ENCODE measurements around the gene IGF1R. TPM values are rescaled to one million over a fixed set of nuclear protein-coding genes. Genes with fewer than 3 reads are reported as not detected.

The IGF1R gene
- total RNA-seq, 3 donors from 2014 or later, result 34.7 to 65.2 (median 47.7) TPM

DNA sequence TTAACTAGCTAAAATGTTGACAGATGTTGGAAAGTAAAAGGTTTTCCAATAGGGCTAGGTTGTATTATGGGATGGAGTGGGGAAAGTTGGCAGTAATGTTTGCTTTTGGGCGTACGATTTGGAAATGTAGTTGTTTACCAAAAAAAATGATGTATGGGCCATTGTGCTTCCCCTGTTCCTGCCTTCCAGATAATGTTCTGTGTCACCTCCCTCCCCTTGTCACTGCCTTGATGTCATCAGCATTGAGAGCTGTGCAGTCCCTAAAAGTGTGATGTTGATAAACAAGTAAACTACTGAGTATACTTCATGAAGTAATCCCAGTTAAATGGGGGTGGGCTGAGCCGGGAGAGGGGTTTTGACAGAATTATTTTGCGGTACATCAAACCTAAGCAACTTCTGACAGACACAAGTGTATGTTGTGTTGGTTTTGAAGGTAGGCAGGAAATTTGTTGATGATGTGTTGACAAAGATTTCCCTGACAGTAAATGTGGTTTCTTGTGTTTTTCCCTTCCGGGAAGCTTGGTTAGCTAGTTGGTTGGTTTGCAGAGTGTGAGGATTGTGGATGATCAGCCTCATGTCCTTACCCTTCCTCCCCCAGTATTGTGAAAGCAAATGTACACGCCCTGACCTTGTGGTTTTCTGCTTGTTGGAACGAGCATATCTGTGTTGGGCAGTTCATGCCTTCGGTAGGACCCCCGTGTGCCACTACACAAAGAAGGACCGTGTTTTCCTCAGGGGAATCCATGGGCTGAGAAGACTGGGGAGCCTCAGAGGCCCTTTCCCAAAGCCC, 271.9 kb downstream of the IGF1R start:
- intact Hi-C loops (cut with DNase I, micrococcal nuclease), result no loop called here
- Histone ChIP-seq H3K9me3 (no peaks in the 10 kb centered on the region), H3K4me1 (ENCODE audit: low read depth) (peaks cover 6% of the 10 kb centered on the region), H3K36me3 (ENCODE audit: low read depth) (no peaks in the 10 kb centered on the region), H3K4me3 (no peak overlapping the region)
- DNase-seq (no peak), ATAC-seq (no peak)
- TF ChIP-seq CTCF (IDR thresholded peaks at IDR 0.05), result no peak

- TF ChIP-seq CTCF (IDR thresholded peaks at IDR 0.05), result no peak
- H3K9me3 ChIP-seq, result no peaks in the 10 kb centered on the region
- no peaks in the 10 kb centered on the region for H3K4me1 ChIP-seq (ENCODE audit: low read depth)
- H3K4me3 ChIP-seq, result no peak overlapping the region
- ATAC-seq (no peak), DNase-seq (no peak)
- no peaks in the 10 kb centered on the region for H3K36me3 ChIP-seq (ENCODE audit: low read depth)
- intact Hi-C loops (cut with DNase I, micrococcal nuclease), result no loop called here
Observed at GRCh38 chr15:98923171-98923570, 274.8 kb downstream of the IGF1R start.

DNA sequence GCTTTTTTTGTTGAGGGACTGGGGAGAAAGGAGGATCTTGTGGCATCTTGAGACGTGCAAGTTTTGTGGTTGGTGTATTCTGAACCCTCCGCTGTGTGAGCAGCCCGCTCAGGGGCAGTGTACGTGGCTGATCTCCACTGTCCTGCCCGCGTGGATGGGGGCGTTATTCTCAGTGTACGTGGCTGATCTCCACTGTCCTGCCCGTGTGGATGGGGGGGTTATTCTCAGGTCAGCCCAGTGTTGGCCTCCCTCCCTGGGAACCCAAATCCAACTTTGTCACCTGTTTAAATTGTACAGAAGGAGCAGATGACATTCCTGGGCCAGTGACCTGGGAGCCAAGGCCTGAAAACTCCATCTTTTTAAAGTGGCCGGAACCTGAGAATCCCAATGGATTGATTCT, 275.2 kb downstream of the IGF1R start:
- H3K36me3 ChIP-seq (ENCODE audit: low read depth), result no peaks in the 10 kb centered on the region
- no peaks in the 10 kb centered on the region for H3K9me3 ChIP-seq
- no peak for DNase-seq
- H3K4me3 ChIP-seq, result no peak overlapping the region
- no peak for ATAC-seq
- no peak for TF ChIP-seq CTCF (IDR thresholded peaks at IDR 0.05)
- intact Hi-C loops (cut with DNase I, micrococcal nuclease), result no loop called here
- no peaks in the 10 kb centered on the region for H3K4me1 ChIP-seq (ENCODE audit: low read depth)

DNA sequence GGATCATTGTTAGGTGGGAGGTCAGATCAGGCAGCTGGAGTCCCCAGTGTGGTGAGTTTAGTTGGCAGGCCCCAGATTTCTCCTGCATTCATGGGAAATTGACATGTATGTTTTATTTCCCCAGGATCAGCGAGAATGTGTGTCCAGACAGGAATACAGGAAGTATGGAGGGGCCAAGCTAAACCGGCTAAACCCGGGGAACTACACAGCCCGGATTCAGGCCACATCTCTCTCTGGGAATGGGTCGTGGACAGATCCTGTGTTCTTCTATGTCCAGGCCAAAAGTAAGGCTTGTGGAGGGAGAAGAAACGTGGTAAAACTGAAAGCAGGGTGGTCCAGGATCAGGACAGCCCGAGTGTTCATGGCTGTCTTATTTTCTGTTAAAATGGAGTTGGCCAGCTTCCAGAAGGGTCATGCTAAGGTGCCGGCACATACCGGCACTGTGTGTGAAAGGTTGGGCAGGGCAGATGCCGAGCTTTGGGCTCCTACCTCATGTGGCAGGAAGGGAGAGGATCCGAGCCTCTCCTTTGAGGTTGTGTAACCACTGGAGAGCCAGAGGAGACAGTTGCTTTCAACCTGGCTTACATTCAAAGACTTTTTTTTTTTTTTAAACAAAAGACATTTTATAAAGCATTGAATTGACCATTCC, 276.2 kb downstream of the IGF1R start:
- no peaks in the 10 kb centered on the region for H3K4me1 ChIP-seq (ENCODE audit: low read depth)
- no peak overlapping the region for H3K4me3 ChIP-seq
- no peaks in the 10 kb centered on the region for H3K9me3 ChIP-seq
- no peak for TF ChIP-seq CTCF (IDR thresholded peaks at IDR 0.05)
- ATAC-seq (no peak), DNase-seq (no peak)
- intact Hi-C loops (cut with DNase I, micrococcal nuclease), result no loop called here
- no peaks in the 10 kb centered on the region for H3K36me3 ChIP-seq (ENCODE audit: low read depth)

GRCh38 chr15:98926236-98926635, 277.9 kb downstream of the IGF1R start:
- no peaks in the 10 kb centered on the region for H3K36me3 ChIP-seq (ENCODE audit: low read depth)
- H3K9me3 ChIP-seq, result no peaks in the 10 kb centered on the region
- intact Hi-C loops (cut with DNase I, micrococcal nuclease), result no loop called here
- DNase-seq (no peak), ATAC-seq (no peak)
- no peak overlapping the region for H3K4me3 ChIP-seq
- TF ChIP-seq CTCF (IDR thresholded peaks at IDR 0.05), result no peak
- H3K4me1 ChIP-seq (ENCODE audit: low read depth), result no peaks in the 10 kb centered on the region
